B cell (primary cell): ENCODE data around the gene RTN4RL1. TPM values are rescaled to one million over a fixed set of nuclear protein-coding genes. Genes with fewer than 3 reads are reported as not detected.

Experiments used
- ATAC-seq: fragments of 200-7000 bp; cut with Tn5 transposase; one replicate; pipeline ENCODE4 v1.10.0; 2021; ENCODE audit warnings: low read depth, mild to moderate bottlenecking, moderate number of reproducible peaks, moderate library complexity
- CTCF ChIA-PET: fragments of 350-600 bp; sonication (Branson Sonifier 250); formaldehyde crosslinking; loops from one replicate; lab custom pipeline; 2021; ENCODE audit warnings: antibody characterized with exemption, inconsistent platforms; lab: Charles Lee
- POLR2A ChIA-PET: fragments of 350-600 bp; sonication (Branson Sonifier 250); formaldehyde crosslinking; loops from one replicate; lab custom pipeline; 2021; ENCODE audit warnings: antibody characterized with exemption; lab: Charles Lee
- DNase-seq: peaks from one replicate; pipeline ENCODE4 v3.0.0; 2013
- H2AFZ ChIP-seq: 2 replicates; pipeline ENCODE4 v1.6.1; 2012; ENCODE audit warnings: mild to moderate bottlenecking, low read depth, low read length; ENCODE audit not compliant: insufficient read depth, poor library complexity, severe bottlenecking
- H3K27ac ChIP-seq, 2 donors: 1 replicate in 1 of 2; 2 replicates in 1 of 2; pipeline ENCODE4 v1.5.1; 2012 to 2013; ENCODE audit warnings: low read length in 2 of 2, mild to moderate bottlenecking in 2 of 2, moderate library complexity in 1 of 2
- H3K27me3 ChIP-seq, 4 experiments: fragments of 200-600 bp in 1 of 4; sonication (generic) in 1 of 4; replicated peaks in 1 of 4; 1 replicate in 2 of 4; 2 replicates in 2 of 4; pipeline versions ENCODE4 v1.6.1 to v1.7.0; 2013 to 2016; ENCODE audit warnings: low read length in 3 of 4, mild to moderate bottlenecking in 2 of 4, mixed read lengths in 1 of 4, moderate library complexity in 1 of 4; ENCODE audit not compliant: insufficient read depth in 4 of 4, control insufficient read depth in 3 of 4; ENCODE audit errors: control extremely low read depth in 1 of 4
- H3K36me3 ChIP-seq, 2 experiments: replicated peaks in 1 of 2; 1 replicate in 1 of 2; 2 replicates in 1 of 2; pipeline versions ENCODE4 v1.6.1 to v1.7.1; 2013; ENCODE audit warnings: low read length in 1 of 2; ENCODE audit not compliant: insufficient read depth in 2 of 2, control insufficient read depth in 1 of 2; ENCODE audit errors: control extremely low read depth in 1 of 2, extremely low read depth in 1 of 2
- H3K4me1 ChIP-seq, 2 donors: fragments of 200-600 bp in 1 of 2; sonication (generic) in 1 of 2; 1 replicate in 1 of 2; 2 replicates in 1 of 2; pipeline versions ENCODE4 v1.5.1 to v1.6.1; 2013 to 2017; ENCODE audit warnings: low read length in 2 of 2; ENCODE audit not compliant: control insufficient read depth in 2 of 2, insufficient read depth in 2 of 2
- H3K4me2 ChIP-seq: replicated peaks from 2 replicates; pipeline ENCODE3; 2012; ENCODE audit warnings: mild to moderate bottlenecking, low read depth, low read length; ENCODE audit not compliant: poor library complexity, severe bottlenecking
- H3K4me3 ChIP-seq, 5 experiments: fragments of 200-600 bp in 1 of 5; sonication (generic) in 1 of 5; 1 replicate in 3 of 5; 2 replicates in 2 of 5; pipeline versions ENCODE4 v1.5.1 to v1.7.0; 2011 to 2016; ENCODE audit warnings: low read length in 4 of 5, mild to moderate bottlenecking in 4 of 5, low read depth in 2 of 5, control low read depth in 1 of 5, moderate library complexity in 1 of 5; ENCODE audit not compliant: insufficient read depth in 1 of 5; ENCODE audit errors: control extremely low read depth in 1 of 5, extremely low read depth in 1 of 5
- H3K79me2 ChIP-seq: fragments of 200-600 bp; sonication (generic); one replicate; pipeline ENCODE4 v1.6.0; 2016; ENCODE audit warnings: low read length; ENCODE audit not compliant: control insufficient read depth, insufficient read depth
- H3K9ac ChIP-seq: fragments of 200-600 bp; sonication (generic); 2 replicates; pipeline ENCODE4 v1.6.1; 2017; ENCODE audit warnings: mild to moderate bottlenecking, low read length, moderate library complexity
- H3K9me3 ChIP-seq, 3 donors: one replicate each; pipeline versions ENCODE4 v1.6.1 to v1.7.1; 2013; ENCODE audit warnings: low read length in 2 of 3; ENCODE audit not compliant: control insufficient read depth in 2 of 3, insufficient read depth in 1 of 3; ENCODE audit errors: control extremely low read depth in 1 of 3
- H4K20me1 ChIP-seq: 2 replicates; pipeline ENCODE4 v1.6.0; 2012; ENCODE audit warnings: mild to moderate bottlenecking, low read length; ENCODE audit not compliant: insufficient read depth, control insufficient read depth, poor library complexity, severe bottlenecking
- H3K27ac Mint-ChIP-seq: one replicate; pipeline ENCODE4 v1.8.0; 2021; ENCODE audit warnings: mixed read lengths
- H3K27me3 Mint-ChIP-seq: one replicate; pipeline ENCODE4 v1.8.0; 2021; ENCODE audit warnings: mixed read lengths
- H3K4me1 Mint-ChIP-seq: one replicate; pipeline ENCODE4 v1.8.0; 2021; ENCODE audit warnings: mixed read lengths
- H3K4me3 Mint-ChIP-seq: one replicate; pipeline ENCODE4 v1.8.0; 2021; ENCODE audit warnings: mixed read lengths
- H3K9me3 Mint-ChIP-seq: one replicate; pipeline ENCODE4 v1.8.0; 2022; ENCODE audit warnings: mixed read lengths; ENCODE audit not compliant: insufficient read depth
- CTCF ChIP-seq: fragments of 200-600 bp; IDR thresholded peaks from one replicate; pipeline ENCODE4 v1.8.0; 2022; ENCODE audit warnings: antibody characterized with exemption, mild to moderate bottlenecking
- EZH2 ChIP-seq: IDR thresholded peaks from 2 replicates; pipeline ENCODE4 v1.6.1; 2012; ENCODE audit warnings: borderline replicate concordance, low read depth, mild to moderate bottlenecking, moderate library complexity, low read length; ENCODE audit not compliant: insufficient read depth, poor library complexity, severe bottlenecking
- WGBS: methylation state at CpG from one replicate; pipeline ENCODE4 v1.1.5; 2013; ENCODE audit warnings: missing lambda C conversion rate; ENCODE audit not compliant: insufficient coverage; 5-methylcytosine and 5-hydroxymethylcytosine counted together
- intact Hi-C: fragments of 100-400 bp; cut with micrococcal nuclease; formaldehyde crosslinking; loops from one replicate; pipeline ENCODE4 v1.10.0; 2022
- polyA plus RNA-seq: library from polyadenylated mRNA; depleted of rRNA; stranded (reverse); fragments of >200 nt; gene quantifications from 2 replicates; pipeline ENCODE4 v1.2.3, GENCODE V29; 2012
- total RNA-seq, 2 donors: library from RNA; stranded (reverse); fragments of 120-200 nt in 1 of 2; gene quantifications; 1 replicate in 1 of 2; 2 replicates in 1 of 2; pipeline versions ENCODE4 v1.2.3 to v1.2.4, GENCODE V29; 2013 to 2022

The RTN4RL1 gene
- total and polyA plus RNA-seq, 2 donors (not counting 1 experiment from before 2014, with no cell fraction given), result 0.03 to 0.07 TPM

GRCh38 chr17:1907909-1908698 is 117.0 kb downstream of the RTN4RL1 start:
- intact Hi-C loops, result loop anchor here (1.0 to 10.0 kb wide), 3 partner anchors 124 to 336 kb away; partner anchors contain the start of genes DPH1 and HIC1
- ATAC-seq (no peak), DNase-seq (peak; percentile 45)
- CTCF ChIA-PET, result interaction anchor here (0.8 to 1.7 kb wide), 5 partner anchors 15 to 376 kb away, joined by 3 to 13 read pairs (median 3); no protein-coding TSS in a partner anchor
- Histone ChIP-seq H3K4me3 (peak overlapping the region in 3 of 5 experiments; percentile 5 to 25 (median 19)), H3K79me2 (no peaks in the 10 kb centered on the region), H3K9me3 (peaks cover 0 to 5% (median 0%) of the 10 kb centered on the region in 3 donors), H3K4me2 (peak overlapping the region; percentile 63), H4K20me1 (no peaks in the 10 kb centered on the region), H3K36me3 (no peaks in the 10 kb centered on the region), H3K27ac (no peak overlapping the region), H3K4me1 (peaks cover 24 to 30% of the 10 kb centered on the region in 2 donors), H3K27me3 (peaks cover 0 to 67% (median 38%) of the 10 kb centered on the region in 4 experiments), H2AFZ (peak overlapping the region; percentile 26), H3K9ac (peak overlapping the region; percentile 31)
- TF ChIP-seq EZH2, result no peak
- no peak for TF ChIP-seq CTCF
- 6% methylated on average over 48 of the region's 49 CpGs for WGBS
- peak overlapping the region; percentile 50 for H3K4me3 Mint-ChIP-seq
- POLR2A ChIA-PET, result no interaction called here
- no peaks in the 10 kb centered on the region for H3K9me3 Mint-ChIP-seq
- H3K27ac Mint-ChIP-seq, result no peak overlapping the region
- H3K27me3 Mint-ChIP-seq, result peaks cover 52% of the 10 kb centered on the region
- H3K4me1 Mint-ChIP-seq, result peaks cover 32% of the 10 kb centered on the region

GRCh38 chr17:1907216-1907631 is 117.9 kb downstream of the RTN4RL1 start:
- 88% methylated on average over 11 of the region's 17 CpGs for WGBS
- H3K79me2 ChIP-seq, result no peaks in the 10 kb centered on the region
- H3K27me3 ChIP-seq, result peaks cover 0 to 63% (median 38%) of the 10 kb centered on the region in 4 experiments
- H3K4me1 ChIP-seq, result peaks cover 24 to 30% of the 10 kb centered on the region in 2 donors
- Mint-ChIP-seq H3K9me3 (no peaks in the 10 kb centered on the region), H3K27me3 (peaks cover 47% of the 10 kb centered on the region), H3K27ac (no peak overlapping the region), H3K4me1 (peaks cover 32% of the 10 kb centered on the region), H3K4me3 (no peak overlapping the region)
- no peaks in the 10 kb centered on the region for H3K36me3 ChIP-seq
- H3K4me2 ChIP-seq, result no peak overlapping the region
- no peak for DNase-seq
- ChIA-PET POLR2A (no interaction called here), CTCF (no interaction called here)
- H3K4me3 ChIP-seq, result no peak overlapping the region
- no peak overlapping the region for H2AFZ ChIP-seq
- intact Hi-C loops, result loop anchor here (5.0 to 10.0 kb wide), 2 partner anchors 125 to 148 kb away; partner anchors contain the start of genes DPH1 and HIC1
- H3K9me3 ChIP-seq, result peaks cover 0 to 5% (median 0%) of the 10 kb centered on the region in 3 donors
- no peak for ATAC-seq
- no peak overlapping the region for H3K9ac ChIP-seq
- H4K20me1 ChIP-seq, result no peaks in the 10 kb centered on the region
- H3K27ac ChIP-seq, result no peak overlapping the region
- TF ChIP-seq CTCF (no peak), EZH2 (no peak)
